NCI-H748 treated with DMSO at 0.1 percent for 48 hours (cell line): ENCODE measurements around the gene DOK7.
"Not testable (repeated sequence)": the region's sequence is repeated elsewhere in the genome, so short reads cannot be mapped to it uniquely, and the experiment has no call there.

Source experiments
- DNase-seq: peaks from one replicate; lab custom pipeline; 2025; lab: John Stamatoyannopoulos, UW

Gene DOK7

GRCh38 chr4:3442959-3443749 lies 20.0 kb upstream of the DOK7 start:
- no peak for DNase-seq

GRCh38 chr4:3443750-3444309 lies 19.3 kb upstream of the DOK7 start:
- DNase-seq, result no peak

GRCh38 chr4:3444351-3445110 lies 18.6 kb upstream of the DOK7 start:
- DNase-seq, result no peak

- DNase-seq, result no peak
These were observed 17.8 kb upstream of the DOK7 start for GRCh38 chr4:3445111-3445820.

GRCh38 chr4:3445829-3446545 lies 17.1 kb upstream of the DOK7 start:
- DNase-seq, result no peak

DNA sequence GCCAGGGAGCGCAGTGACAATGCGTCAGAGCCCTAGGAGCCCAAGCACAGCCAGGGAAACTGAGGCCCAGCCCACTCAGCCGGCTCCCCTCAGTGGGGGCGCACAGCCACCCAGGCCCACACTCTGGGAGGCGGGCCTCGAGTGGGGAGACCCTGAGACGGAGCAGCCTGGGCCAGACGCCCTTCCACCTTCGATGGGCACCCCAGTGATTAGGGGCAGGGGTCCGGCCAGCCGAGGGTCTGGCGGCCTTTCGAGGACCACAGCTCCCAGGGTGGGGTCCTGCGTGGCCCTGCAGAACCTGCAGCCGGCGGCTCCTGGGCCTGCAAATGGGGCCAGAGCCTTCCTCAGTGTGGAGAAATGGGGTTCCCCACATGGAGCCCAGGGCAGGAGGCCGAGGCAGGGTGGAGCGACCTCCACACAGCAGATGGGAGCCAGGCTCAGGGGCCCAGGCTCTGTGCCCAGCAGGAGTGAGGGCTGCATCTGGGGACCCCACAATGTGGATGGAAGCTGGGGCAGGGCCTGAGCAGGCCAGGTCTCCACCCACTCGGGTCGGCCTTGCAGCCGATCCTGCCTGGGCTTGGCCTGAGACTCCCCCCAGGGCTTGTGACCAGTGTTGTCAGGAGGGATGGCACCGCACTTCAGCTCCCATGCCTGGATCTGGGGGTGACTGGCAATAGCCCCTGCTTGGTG lies 16.3 kb upstream of the DOK7 start:
- no peak for DNase-seq

- DNase-seq, result no peak
These were observed 15.4 kb upstream of the DOK7 start for GRCh38 chr4:3447431-3448395.

DNA sequence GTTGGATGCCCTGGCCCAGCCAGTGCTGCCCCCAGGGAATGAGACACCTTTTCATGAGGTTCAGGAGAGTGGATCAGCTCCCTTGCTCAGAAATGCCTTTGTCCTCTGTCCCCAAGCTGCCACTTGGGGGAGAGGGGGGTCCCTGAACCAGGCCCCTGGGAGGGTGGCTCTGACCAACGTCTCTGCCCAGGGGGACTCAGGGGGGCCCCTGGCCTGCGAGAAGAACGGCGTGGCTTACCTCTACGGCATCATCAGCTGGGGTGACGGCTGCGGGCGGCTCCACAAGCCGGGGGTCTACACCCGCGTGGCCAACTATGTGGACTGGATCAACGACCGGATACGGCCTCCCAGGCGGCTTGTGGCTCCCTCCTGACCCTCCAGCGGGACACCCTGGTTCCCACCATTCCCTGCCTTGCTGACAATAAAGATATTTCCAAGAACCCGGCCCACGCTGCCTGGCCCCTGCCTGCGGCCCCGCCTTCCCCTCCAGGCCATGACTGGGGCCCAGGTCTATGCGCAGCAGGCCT lies 14.0 kb upstream of the DOK7 start:
- no peak for DNase-seq

GRCh38 chr4:3449574-3450534 lies 13.3 kb upstream of the DOK7 start:
- DNase-seq, result no peak

- no peak for DNase-seq
These were observed 12.5 kb upstream of the DOK7 start for GRCh38 chr4:3450643-3451042.

- DNase-seq, result no peak
These were observed 11.2 kb upstream of the DOK7 start for GRCh38 chr4:3451956-3452355.

- no peak for DNase-seq
These were observed 10.7 kb upstream of the DOK7 start for GRCh38 chr4:3452376-3452775.

DNA sequence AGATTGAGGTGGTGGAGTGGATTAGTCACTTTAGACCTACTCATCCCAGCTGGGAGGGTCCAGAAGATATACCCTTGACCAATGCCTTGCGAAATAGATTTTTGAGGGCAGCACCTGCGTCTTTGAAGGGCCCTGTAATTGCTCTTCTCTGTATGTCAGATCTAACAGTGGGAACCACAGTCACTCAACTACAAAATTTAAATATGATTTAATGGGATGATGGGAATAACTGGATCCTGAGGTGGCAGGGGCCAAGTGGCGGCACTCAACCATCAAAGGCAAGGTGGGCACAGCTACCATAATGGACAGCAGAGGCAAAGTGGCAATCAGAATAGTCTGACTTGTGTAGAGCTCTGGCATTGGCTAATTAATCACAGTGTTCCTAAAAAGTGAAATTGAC lies 7.5 kb upstream of the DOK7 start:
- DNase-seq, result not testable (repeated sequence)

DNA sequence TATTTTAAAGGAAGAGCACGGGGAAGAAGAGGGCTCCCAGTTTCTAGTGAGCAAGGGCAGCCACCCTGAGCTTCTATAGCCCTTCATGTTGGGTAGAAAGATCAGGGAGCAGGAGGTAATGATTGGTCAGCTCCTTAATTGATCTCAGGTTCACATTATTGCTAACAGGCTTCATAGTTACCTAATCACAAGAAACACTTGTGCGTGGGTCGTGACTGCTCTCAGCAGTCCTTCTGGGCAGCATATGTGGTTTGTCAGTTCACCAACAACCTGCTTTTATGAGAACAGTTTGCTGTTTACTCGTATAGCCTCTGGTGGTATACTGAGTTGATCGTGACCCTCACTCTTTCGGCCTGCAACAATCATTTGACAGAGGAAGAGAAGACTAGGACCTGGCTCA lies 4.7 kb upstream of the DOK7 start:
- no peak for DNase-seq

DNA sequence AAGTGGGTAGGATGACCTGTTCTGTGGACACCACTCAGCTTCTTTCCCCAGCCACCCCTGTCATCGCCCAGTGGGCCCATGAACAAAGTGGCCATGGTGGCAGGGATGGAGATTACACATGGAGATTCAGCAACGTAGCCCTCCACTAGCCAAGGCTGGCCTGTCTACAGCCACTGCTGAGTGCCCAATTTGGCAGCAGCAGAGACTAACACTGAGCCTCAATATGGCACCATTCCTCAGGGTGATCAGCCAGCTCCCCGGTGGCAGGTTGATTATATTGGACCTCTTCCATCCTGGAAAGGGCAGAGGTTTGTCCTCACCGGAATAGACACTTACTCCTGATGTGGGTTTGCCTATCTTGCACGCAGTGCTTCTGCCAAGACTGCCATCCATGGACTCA lies 4.0 kb upstream of the DOK7 start:
- not testable (repeated sequence) for DNase-seq

GRCh38 chr4:3460926-3461325 lies 2.2 kb upstream of the DOK7 start:
- no peak for DNase-seq

- no peak for DNase-seq
These were observed 1.4 kb upstream of the DOK7 start for GRCh38 chr4:3461515-3462291.

DNA sequence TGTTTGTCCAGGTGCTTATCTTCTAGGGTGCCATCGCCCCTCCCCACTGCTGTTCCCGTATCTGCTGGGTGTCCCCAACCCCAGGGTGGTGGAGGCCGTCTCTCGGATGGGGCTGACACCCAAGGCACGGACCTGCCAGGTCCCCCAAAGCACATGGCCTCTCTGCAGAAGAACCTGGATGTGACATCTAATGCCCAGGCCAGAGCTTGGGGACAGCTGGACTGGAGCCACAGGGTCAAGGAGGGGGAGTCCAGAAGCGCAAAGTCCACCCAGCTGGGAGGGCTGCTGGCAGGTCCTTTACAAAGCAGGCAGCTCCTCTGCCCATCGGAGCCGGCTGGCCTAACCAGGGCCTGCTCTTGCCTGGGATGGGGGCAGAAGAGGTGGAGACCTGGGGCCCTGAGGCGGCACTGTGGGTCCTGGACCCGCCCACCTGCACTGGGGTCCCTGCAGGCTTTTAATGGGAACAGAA lies 751 bp upstream of the DOK7 start:
- no peak for DNase-seq
